Transverse colon (tissue), 4 donors: ENCODE data around the gene PRG2.

ENCODE experiments used
- CTCF ChIP-seq, 5 experiments: fragments of 200-600 bp in 3 of 5; fragments of 450-650 bp in 2 of 5; sonication (generic) in 3 of 5; IDR thresholded peaks; 1 replicate in 2 of 5; 2 replicates in 3 of 5; pipeline ENCODE4 v1.5.1; 2016 to 2017; ENCODE audit warnings: antibody characterized with exemption in 5 of 5, inconsistent platforms in 3 of 5, mild to moderate bottlenecking in 2 of 5, moderate library complexity in 1 of 5
- EP300 ChIP-seq: sonication (generic); formaldehyde crosslinking; IDR thresholded peaks from one replicate; pipeline ENCODE4 v1.6.1; 2017; ENCODE audit warnings: antibody characterized with exemption, low read depth
- POLR2A ChIP-seq: fragments of 450-650 bp; IDR thresholded peaks from one replicate; pipeline ENCODE4 v1.6.1; 2016; ENCODE audit warnings: antibody characterized with exemption, mild to moderate bottlenecking, moderate library complexity
- POLR2AphosphoS5 ChIP-seq, 3 donors: sonication (generic); formaldehyde crosslinking; IDR thresholded peaks; one replicate each; pipeline ENCODE4 v1.6.1; 2016; ENCODE audit warnings: antibody characterized with exemption in 3 of 3

DNA sequence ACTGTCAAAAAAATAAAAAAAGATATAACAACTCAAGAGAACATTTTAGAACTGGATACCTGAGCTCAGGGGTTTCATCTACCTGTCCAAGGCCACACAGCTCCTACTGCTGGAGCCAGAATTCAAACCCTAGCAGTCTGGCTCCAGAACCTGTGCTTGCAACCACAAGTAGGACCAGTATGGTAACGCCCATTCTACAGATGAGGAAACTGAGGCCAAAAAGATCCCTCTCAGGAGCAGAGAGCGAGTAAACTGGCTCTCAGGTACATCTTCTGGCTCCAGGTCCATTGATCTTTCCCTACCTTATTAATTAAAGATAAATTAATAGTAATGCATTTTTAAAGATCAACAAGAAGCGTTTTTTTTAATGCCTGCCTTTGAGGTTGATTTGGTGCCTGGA lies 33.1 kb downstream of the PRG2 start:
- TF ChIP-seq POLR2A (no peak), POLR2AphosphoS5 (IDR thresholded peaks at IDR 0.05) (no peak), CTCF (IDR thresholded peaks at IDR 0.05) (no peak), EP300 (no peak)
